HG02759 (cell line): ENCODE results near the gene SP2.
A peak's percentile ranks its signal among the peaks of the same experiment; 100 is the strongest.

Source experiments
- ATAC-seq: cut with Tn5 transposase; IDR thresholded peaks from one replicate; pipeline ENCODE4 v1.9.1; 2021; ENCODE audit warnings: mild to moderate bottlenecking, moderate library complexity; ENCODE audit not compliant: unreplicated experiment

The SP2 gene

DNA sequence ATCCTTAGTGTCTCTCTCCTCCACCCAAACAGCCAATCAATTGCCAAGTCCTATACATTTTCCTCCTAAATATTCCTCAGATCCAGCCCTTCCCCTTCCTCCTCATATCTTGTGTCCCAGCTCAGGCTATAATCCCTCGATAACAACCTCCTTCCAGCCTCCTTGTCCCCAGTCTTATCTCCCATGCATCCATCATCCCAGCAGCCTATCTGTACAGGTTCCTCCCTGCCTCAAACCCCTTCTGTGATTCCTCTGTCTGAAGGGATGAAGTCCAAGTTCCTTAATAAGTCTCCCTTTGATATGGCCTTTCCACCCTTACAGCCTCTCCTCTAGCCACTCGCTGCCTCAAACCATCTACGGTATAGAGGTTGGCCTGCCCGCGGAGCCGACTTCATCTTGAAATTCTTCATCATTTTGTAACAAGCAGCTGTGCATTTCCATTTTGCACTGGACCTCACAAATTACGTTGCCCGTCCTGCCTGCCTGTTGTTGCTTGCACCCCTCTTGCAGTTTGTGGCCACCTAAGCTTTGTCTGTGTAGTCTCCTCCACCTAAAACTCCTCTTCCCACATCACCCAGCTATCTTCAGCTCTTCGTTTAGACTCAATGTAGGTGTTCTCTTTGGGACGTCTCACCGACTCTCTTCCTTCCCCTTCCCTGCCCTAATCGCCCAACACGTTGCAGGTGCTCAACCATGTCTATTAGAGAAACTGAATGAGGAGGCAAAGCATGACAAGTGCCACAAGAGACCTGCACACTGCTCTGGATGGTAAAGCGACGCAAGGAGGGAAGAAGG, 74.1 kb downstream of the SP2 start:
- ATAC-seq = no peak

DNA sequence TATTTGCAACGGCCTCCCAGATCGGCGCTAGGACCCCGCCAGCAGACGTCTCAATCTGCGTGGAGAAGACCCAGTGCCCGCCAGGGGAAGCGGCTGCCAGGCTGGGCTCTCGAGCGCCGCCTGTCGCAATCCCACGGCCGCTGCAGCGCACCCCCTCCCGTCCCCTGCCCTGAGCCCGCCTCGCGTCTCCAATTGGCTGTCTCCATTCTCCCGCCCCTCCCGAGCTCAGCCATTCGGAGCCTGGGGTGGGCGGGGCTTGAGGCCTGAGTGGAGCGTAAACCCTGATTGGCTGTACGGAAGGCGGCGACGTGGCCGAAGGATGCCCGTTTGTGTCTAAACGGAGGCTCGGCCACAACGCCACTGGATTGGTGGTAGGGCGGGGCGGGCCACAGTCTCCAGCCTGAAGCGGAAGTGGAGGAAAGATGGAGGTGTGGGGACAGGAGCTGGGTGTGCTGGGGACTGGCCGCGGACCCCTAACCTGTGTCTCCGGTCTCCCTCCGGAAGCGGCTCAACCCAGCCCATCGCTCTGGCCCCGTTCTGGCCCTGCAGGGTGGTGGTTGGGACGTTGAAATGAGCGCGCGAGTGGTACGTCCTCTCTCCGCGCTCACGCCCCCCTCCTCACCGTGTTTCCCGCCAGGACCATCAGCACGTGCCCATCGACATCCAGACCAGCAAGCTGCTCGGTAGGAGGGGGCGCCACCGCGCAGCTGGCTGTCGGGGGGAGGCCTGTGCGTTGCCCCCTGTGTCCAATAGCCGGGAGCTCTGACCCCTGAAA, 74.9 kb downstream of the SP2 start, which contains the start of gene CDK5RAP3:
CDK5RAP3 (plus strand) TSS at position 389 of the 775 bp plus-strand sequence; CDS start at position 423, 34 bp downstream.
- peak; percentile 97 for ATAC-seq

DNA sequence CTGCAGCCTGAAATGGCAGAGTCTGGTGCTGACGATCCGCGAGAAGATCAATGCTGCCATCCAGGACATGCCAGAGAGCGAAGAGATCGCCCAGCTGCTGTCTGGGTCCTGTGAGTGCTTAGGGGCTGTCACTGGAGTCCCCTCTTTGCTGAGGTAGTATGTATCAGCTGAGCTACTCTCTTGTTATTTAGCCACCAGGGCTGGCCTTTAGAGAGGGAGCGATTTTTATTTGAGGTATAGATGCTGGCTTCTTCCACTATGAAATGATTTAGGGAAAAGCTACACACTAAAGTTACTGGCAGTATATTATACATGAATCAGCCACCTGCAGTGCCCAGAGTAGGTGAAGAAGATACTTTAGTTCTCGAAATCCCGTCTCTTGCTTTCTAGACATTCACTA, 77.5 kb downstream of the SP2 start:
- ATAC-seq = no peak

DNA sequence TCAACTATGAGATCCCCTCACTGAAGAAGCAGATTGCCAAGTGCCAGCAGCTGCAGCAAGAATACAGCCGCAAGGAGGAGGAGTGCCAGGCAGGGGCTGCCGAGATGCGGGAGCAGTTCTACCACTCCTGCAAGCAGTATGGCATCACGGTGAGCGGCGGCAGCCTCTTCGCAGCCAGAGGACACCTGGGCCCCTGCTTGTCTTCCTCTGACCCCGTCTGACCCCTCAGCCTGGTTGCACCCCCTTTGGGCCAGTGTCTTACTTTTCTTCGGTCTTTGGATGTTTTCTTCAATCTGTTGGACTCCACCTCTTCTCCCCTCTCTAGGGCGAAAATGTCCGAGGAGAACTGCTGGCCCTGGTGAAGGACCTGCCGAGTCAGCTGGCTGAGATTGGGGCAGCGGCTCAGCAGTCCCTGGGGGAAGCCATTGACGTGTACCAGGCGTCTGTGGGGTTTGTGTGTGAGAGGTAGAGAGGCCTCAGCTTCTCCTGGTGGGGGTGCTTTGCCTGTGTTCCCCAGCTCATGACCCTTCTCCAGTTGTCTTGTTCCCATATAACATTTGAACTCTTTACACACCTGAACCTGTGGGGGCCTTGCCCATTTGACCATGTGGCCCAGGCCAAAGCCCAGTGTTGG, 79.3 kb downstream of the SP2 start:
- ATAC-seq = no peak

DNA sequence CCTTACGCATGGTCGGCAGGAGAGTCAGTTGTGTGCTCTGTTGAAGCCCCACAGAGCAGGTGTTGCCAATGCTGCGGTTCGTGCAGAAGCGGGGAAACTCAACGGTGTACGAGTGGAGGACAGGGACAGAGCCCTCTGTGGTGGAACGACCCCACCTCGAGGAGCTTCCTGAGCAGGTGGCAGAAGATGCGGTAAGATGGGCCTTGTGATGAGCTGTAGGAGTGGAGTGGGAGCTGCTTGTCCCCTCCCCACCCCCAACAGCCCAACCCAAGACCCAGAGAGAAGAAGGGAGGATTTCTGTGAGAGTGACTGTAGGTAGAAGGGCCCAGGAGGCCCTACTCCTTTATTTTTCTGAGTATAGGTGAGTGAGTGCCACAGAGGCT, 79.8 kb downstream of the SP2 start:
- no peak for ATAC-seq

DNA sequence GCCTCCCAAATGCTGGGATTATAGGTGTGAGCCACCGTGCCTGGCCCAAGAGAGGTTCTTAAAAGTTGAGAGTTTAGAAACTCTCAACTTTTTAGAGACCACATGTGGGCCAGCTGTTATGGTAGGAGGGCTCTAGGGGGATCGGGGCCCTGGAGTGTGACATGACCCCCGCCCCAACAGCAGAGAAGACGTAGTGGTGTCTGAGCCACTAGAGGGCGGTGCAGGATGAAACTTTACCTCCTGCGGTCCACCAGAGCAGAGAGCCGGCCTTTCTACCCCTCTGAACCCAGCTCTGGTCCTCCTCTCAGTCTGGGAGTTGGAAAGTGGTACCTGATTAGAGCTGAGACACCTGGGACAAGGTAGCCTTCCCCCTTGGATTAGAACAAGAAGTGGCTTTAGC, 82.3 kb downstream of the SP2 start:
- ATAC-seq = no peak
